Central memory CD4-positive, alpha-beta T cell (primary cell): Measurements from ENCODE around the gene SIGLEC12.
"Not testable (repeated sequence)": the region's sequence is repeated elsewhere in the genome, so short reads cannot be mapped to it uniquely, and the experiment has no call there.

ENCODE experiments used
- DNase-seq: peaks from one replicate; pipeline ENCODE4 v3.0.0; 2022

Gene SIGLEC12

GRCh38 chr19:51457351-51458013 lies 44.1 kb downstream of the SIGLEC12 start:
- no peak for DNase-seq

- DNase-seq: no peak
These were observed 44.9 kb downstream of the SIGLEC12 start for GRCh38 chr19:51456541-51457290.

GRCh38 chr19:51450730-51451307 lies 50.8 kb downstream of the SIGLEC12 start:
- DNase-seq: no peak

GRCh38 chr19:51448411-51449016 lies 53.1 kb downstream of the SIGLEC12 start:
- DNase-seq: no peak

- no peak for DNase-seq
These were observed 53.6 kb downstream of the SIGLEC12 start for GRCh38 chr19:51448011-51448410.

GRCh38 chr19:51447510-51447909 lies 54.1 kb downstream of the SIGLEC12 start:
- DNase-seq: not testable (repeated sequence)

GRCh38 chr19:51441410-51442390 lies 59.9 kb downstream of the SIGLEC12 start:
- DNase-seq: peak; percentile 87
